ENCODE results near the gene SRGAP3. TPM values are rescaled to one million over a fixed set of nuclear protein-coding genes. Genes with fewer than 3 reads are reported as not detected.

SRGAP3 gene
- total RNA-seq, 1 experiment from 2014 or later: 1.3 TPM

- H4K20me1 ChIP-seq (ENCODE audit: insufficient read depth, low read depth, low read length): no peaks in the 10 kb centered on the region
- H3K4me2 ChIP-seq (ENCODE audit: low read depth, low read length, poor library complexity, severe bottlenecking): no peak overlapping the region
- H3K4me3 ChIP-seq (ENCODE audit: low read length): no peak overlapping the region
- no peaks in the 10 kb centered on the region for H3K27me3 ChIP-seq (ENCODE audit: low read length)
- H3K9me3 ChIP-seq (ENCODE audit: low read length): no peaks in the 10 kb centered on the region
- DNase-seq: no peak
- H3K4me1 ChIP-seq (ENCODE audit: low read length): no peaks in the 10 kb centered on the region
- H3K9ac ChIP-seq (ENCODE audit: low read length): no peak overlapping the region
- H3K27ac ChIP-seq (ENCODE audit: low read length): no peak overlapping the region
- no peak overlapping the region for H2AFZ ChIP-seq (ENCODE audit: low read length)
- H3K36me3 ChIP-seq (ENCODE audit: insufficient read depth, low read length): no peaks in the 10 kb centered on the region
- H3K9me2 ChIP-seq (replicated peaks; ENCODE audit: insufficient read depth, low read length): no peaks in the 10 kb centered on the region
- no peaks in the 10 kb centered on the region for H3K79me2 ChIP-seq (ENCODE audit: low read length)
Measured at GRCh38 chr3:8987226-8987625, 262.2 kb downstream of the SRGAP3 start.

- Histone ChIP-seq H3K9ac (ENCODE audit: low read length) (no peak overlapping the region), H3K4me2 (ENCODE audit: low read depth, low read length, poor library complexity, severe bottlenecking) (no peak overlapping the region), H3K27me3 (ENCODE audit: low read length) (no peaks in the 10 kb centered on the region), H3K9me3 (ENCODE audit: low read length) (no peaks in the 10 kb centered on the region), H3K36me3 (ENCODE audit: insufficient read depth, low read length) (no peaks in the 10 kb centered on the region), H3K27ac (ENCODE audit: low read length) (no peak overlapping the region), H3K4me3 (ENCODE audit: low read length) (no peak overlapping the region), H3K9me2 (replicated peaks; ENCODE audit: insufficient read depth, low read length) (no peaks in the 10 kb centered on the region), H3K4me1 (ENCODE audit: low read length) (no peaks in the 10 kb centered on the region), H3K79me2 (ENCODE audit: low read length) (no peaks in the 10 kb centered on the region), H4K20me1 (ENCODE audit: insufficient read depth, low read depth, low read length) (no peaks in the 10 kb centered on the region), H2AFZ (ENCODE audit: low read length) (no peak overlapping the region)
- no peak for DNase-seq
Measured at GRCh38 chr3:8986741-8987140, 262.7 kb downstream of the SRGAP3 start.

DNA sequence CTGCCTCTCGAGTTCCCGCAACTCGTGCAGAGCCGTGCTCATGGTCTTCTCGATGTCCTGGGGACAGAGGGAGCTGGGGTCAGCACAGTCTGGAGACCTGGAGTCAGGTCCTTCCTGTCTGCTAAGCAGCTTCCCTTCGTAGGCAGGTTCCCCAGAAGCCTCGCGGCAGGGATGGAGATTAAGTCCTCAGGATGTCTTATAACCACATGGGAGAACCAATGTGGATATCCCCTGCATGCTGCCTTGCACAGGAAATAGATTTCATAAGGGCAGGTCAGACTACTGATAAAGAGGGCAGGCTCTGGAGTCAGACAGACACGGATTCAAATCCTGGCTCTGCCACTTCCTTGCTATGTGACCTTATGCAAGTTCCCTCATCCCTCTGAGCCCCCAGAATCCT, 263.6 kb downstream of the SRGAP3 start:
- Histone ChIP-seq H4K20me1 (ENCODE audit: insufficient read depth, low read depth, low read length) (no peaks in the 10 kb centered on the region), H3K4me1 (ENCODE audit: low read length) (no peaks in the 10 kb centered on the region), H3K4me3 (ENCODE audit: low read length) (no peak overlapping the region), H3K79me2 (ENCODE audit: low read length) (no peaks in the 10 kb centered on the region), H3K4me2 (ENCODE audit: low read depth, low read length, poor library complexity, severe bottlenecking) (no peak overlapping the region), H3K27ac (ENCODE audit: low read length) (no peak overlapping the region), H3K9me3 (ENCODE audit: low read length) (no peaks in the 10 kb centered on the region), H3K9me2 (replicated peaks; ENCODE audit: insufficient read depth, low read length) (no peaks in the 10 kb centered on the region), H3K27me3 (ENCODE audit: low read length) (no peaks in the 10 kb centered on the region), H2AFZ (ENCODE audit: low read length) (no peak overlapping the region), H3K9ac (ENCODE audit: low read length) (no peak overlapping the region), H3K36me3 (ENCODE audit: insufficient read depth, low read length) (no peaks in the 10 kb centered on the region)
- no peak for DNase-seq

GRCh38 chr3:8985411-8985831, 264.0 kb downstream of the SRGAP3 start:
- DNase-seq: no peak

GRCh38 chr3:8984526-8984925, 264.9 kb downstream of the SRGAP3 start:
- no peak overlapping the region for H3K9ac ChIP-seq (ENCODE audit: low read length)
- no peaks in the 10 kb centered on the region for H4K20me1 ChIP-seq (ENCODE audit: insufficient read depth, low read depth, low read length)
- H3K9me2 ChIP-seq (replicated peaks; ENCODE audit: insufficient read depth, low read length): no peaks in the 10 kb centered on the region
- no peak overlapping the region for H3K27ac ChIP-seq (ENCODE audit: low read length)
- no peak overlapping the region for H3K4me2 ChIP-seq (ENCODE audit: low read depth, low read length, poor library complexity, severe bottlenecking)
- no peaks in the 10 kb centered on the region for H3K27me3 ChIP-seq (ENCODE audit: low read length)
- H3K36me3 ChIP-seq (ENCODE audit: insufficient read depth, low read length): no peaks in the 10 kb centered on the region
- no peak for DNase-seq
- H3K9me3 ChIP-seq (ENCODE audit: low read length): no peaks in the 10 kb centered on the region
- no peak overlapping the region for H2AFZ ChIP-seq (ENCODE audit: low read length)
- H3K4me3 ChIP-seq (ENCODE audit: low read length): no peak overlapping the region
- H3K4me1 ChIP-seq (ENCODE audit: low read length): no peaks in the 10 kb centered on the region
- no peaks in the 10 kb centered on the region for H3K79me2 ChIP-seq (ENCODE audit: low read length)

More at GRCh38 chr3:8985411-8985831, 264.0 kb downstream of the SRGAP3 start:
- Histone ChIP-seq H4K20me1 (ENCODE audit: insufficient read depth, low read depth, low read length) (no peaks in the 10 kb centered on the region), H3K79me2 (ENCODE audit: low read length) (no peaks in the 10 kb centered on the region), H3K9me2 (replicated peaks; ENCODE audit: insufficient read depth, low read length) (no peaks in the 10 kb centered on the region), H3K27me3 (ENCODE audit: low read length) (no peaks in the 10 kb centered on the region), H3K27ac (ENCODE audit: low read length) (no peak overlapping the region), H3K9me3 (ENCODE audit: low read length) (no peaks in the 10 kb centered on the region), H3K4me2 (ENCODE audit: low read depth, low read length, poor library complexity, severe bottlenecking) (no peak overlapping the region), H2AFZ (ENCODE audit: low read length) (no peak overlapping the region), H3K4me3 (ENCODE audit: low read length) (no peak overlapping the region), H3K36me3 (ENCODE audit: insufficient read depth, low read length) (no peaks in the 10 kb centered on the region), H3K9ac (ENCODE audit: low read length) (no peak overlapping the region), H3K4me1 (ENCODE audit: low read length) (no peaks in the 10 kb centered on the region)

GRCh38 chr3:8984081-8984480, 265.4 kb downstream of the SRGAP3 start:
- no peaks in the 10 kb centered on the region for H3K4me1 ChIP-seq (ENCODE audit: low read length)
- no peak for DNase-seq
- no peak overlapping the region for H3K4me3 ChIP-seq (ENCODE audit: low read length)
- no peaks in the 10 kb centered on the region for H4K20me1 ChIP-seq (ENCODE audit: insufficient read depth, low read depth, low read length)
- H3K9ac ChIP-seq (ENCODE audit: low read length): no peak overlapping the region
- H2AFZ ChIP-seq (ENCODE audit: low read length): no peak overlapping the region
- H3K9me2 ChIP-seq (replicated peaks; ENCODE audit: insufficient read depth, low read length): no peaks in the 10 kb centered on the region
- H3K4me2 ChIP-seq (ENCODE audit: low read depth, low read length, poor library complexity, severe bottlenecking): no peak overlapping the region
- H3K36me3 ChIP-seq (ENCODE audit: insufficient read depth, low read length): no peaks in the 10 kb centered on the region
- H3K9me3 ChIP-seq (ENCODE audit: low read length): no peaks in the 10 kb centered on the region
- no peaks in the 10 kb centered on the region for H3K27me3 ChIP-seq (ENCODE audit: low read length)
- H3K27ac ChIP-seq (ENCODE audit: low read length): no peak overlapping the region
- H3K79me2 ChIP-seq (ENCODE audit: low read length): no peaks in the 10 kb centered on the region

DNA sequence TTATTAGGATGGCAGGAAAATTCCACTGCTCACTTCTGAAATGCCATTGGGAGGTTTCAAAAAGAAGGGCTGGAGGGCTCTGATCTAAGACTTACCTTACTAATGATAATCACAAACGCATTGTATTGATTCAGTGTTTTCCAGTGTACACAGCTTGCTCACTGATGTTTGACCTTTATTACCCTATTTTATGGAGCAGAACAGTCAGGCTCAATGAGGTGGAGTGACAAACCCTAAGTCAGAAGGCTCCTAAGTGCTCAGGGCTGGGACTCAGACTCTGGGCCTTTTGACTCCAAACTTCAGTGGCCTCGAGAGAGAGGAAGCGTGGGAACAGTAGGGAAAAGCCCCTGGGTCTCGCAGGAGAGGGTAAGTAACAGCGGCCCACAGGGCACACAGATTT, 265.9 kb downstream of the SRGAP3 start:
- no peak overlapping the region for H3K9ac ChIP-seq (ENCODE audit: low read length)
- H3K4me2 ChIP-seq (ENCODE audit: low read depth, low read length, poor library complexity, severe bottlenecking): no peak overlapping the region
- H3K9me3 ChIP-seq (ENCODE audit: low read length): no peaks in the 10 kb centered on the region
- H3K79me2 ChIP-seq (ENCODE audit: low read length): no peaks in the 10 kb centered on the region
- H2AFZ ChIP-seq (ENCODE audit: low read length): no peak overlapping the region
- no peaks in the 10 kb centered on the region for H4K20me1 ChIP-seq (ENCODE audit: insufficient read depth, low read depth, low read length)
- no peak overlapping the region for H3K4me3 ChIP-seq (ENCODE audit: low read length)
- DNase-seq: no peak
- no peaks in the 10 kb centered on the region for H3K9me2 ChIP-seq (replicated peaks; ENCODE audit: insufficient read depth, low read length)
- H3K4me1 ChIP-seq (ENCODE audit: low read length): no peaks in the 10 kb centered on the region
- H3K36me3 ChIP-seq (ENCODE audit: insufficient read depth, low read length): no peaks in the 10 kb centered on the region
- H3K27ac ChIP-seq (ENCODE audit: low read length): no peak overlapping the region
- no peaks in the 10 kb centered on the region for H3K27me3 ChIP-seq (ENCODE audit: low read length)

DNA sequence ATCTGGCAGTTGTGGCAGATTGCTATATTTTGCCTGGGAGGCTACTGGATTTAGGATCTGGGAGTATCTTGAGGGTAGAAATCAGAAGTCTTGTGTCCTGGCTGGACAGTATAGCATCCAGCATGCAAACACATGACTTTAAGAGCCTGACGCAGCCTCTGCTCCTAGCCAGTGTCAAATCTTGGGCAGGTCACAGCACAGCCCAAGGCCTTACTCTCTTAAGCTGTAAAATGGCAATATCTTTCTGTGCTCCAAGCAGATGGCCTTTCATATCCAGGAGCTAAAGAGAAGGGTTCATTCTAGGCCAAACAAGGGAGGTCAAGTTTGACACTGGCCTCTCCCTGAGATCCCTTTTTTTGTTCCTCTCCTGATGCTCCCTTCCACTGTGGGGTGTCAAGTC, 266.4 kb downstream of the SRGAP3 start:
- Histone ChIP-seq H3K27me3 (ENCODE audit: low read length) (no peaks in the 10 kb centered on the region), H3K27ac (ENCODE audit: low read length) (no peak overlapping the region), H3K4me2 (ENCODE audit: low read depth, low read length, poor library complexity, severe bottlenecking) (no peak overlapping the region), H4K20me1 (ENCODE audit: insufficient read depth, low read depth, low read length) (no peaks in the 10 kb centered on the region), H3K4me1 (ENCODE audit: low read length) (no peaks in the 10 kb centered on the region), H3K36me3 (ENCODE audit: insufficient read depth, low read length) (no peaks in the 10 kb centered on the region), H3K9me2 (replicated peaks; ENCODE audit: insufficient read depth, low read length) (no peaks in the 10 kb centered on the region), H3K79me2 (ENCODE audit: low read length) (no peaks in the 10 kb centered on the region), H3K9me3 (ENCODE audit: low read length) (no peaks in the 10 kb centered on the region), H3K9ac (ENCODE audit: low read length) (no peak overlapping the region), H3K4me3 (ENCODE audit: low read length) (no peak overlapping the region), H2AFZ (ENCODE audit: low read length) (no peak overlapping the region)
- DNase-seq: no peak

DNA sequence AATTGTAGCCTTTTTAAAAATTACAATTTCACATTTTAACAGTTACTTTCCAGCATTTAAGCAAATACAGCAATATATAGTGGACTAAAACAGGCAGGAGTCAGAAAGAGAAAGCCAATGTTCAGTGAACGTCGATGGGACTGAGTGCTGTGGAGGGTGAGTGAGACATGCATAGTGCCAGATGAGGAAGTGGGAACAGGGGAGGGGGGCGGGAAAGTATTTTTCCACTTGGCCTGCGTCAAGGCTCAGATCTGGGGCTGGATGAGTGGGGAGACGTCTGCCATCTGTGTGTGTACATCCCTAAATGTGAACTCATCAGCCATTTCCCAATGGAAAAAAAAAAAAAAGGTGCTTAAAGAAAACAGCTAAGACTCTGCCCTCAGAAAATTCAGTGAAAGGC, 266.9 kb downstream of the SRGAP3 start:
- H3K79me2 ChIP-seq (ENCODE audit: low read length): no peaks in the 10 kb centered on the region
- no peaks in the 10 kb centered on the region for H3K9me2 ChIP-seq (replicated peaks; ENCODE audit: insufficient read depth, low read length)
- no peaks in the 10 kb centered on the region for H3K9me3 ChIP-seq (ENCODE audit: low read length)
- no peak for DNase-seq
- no peak overlapping the region for H3K9ac ChIP-seq (ENCODE audit: low read length)
- H4K20me1 ChIP-seq (ENCODE audit: insufficient read depth, low read depth, low read length): no peaks in the 10 kb centered on the region
- no peaks in the 10 kb centered on the region for H3K27me3 ChIP-seq (ENCODE audit: low read length)
- H3K36me3 ChIP-seq (ENCODE audit: insufficient read depth, low read length): no peaks in the 10 kb centered on the region
- no peaks in the 10 kb centered on the region for H3K4me1 ChIP-seq (ENCODE audit: low read length)
- no peak overlapping the region for H3K4me2 ChIP-seq (ENCODE audit: low read depth, low read length, poor library complexity, severe bottlenecking)
- H3K27ac ChIP-seq (ENCODE audit: low read length): no peak overlapping the region
- no peak overlapping the region for H2AFZ ChIP-seq (ENCODE audit: low read length)
- no peak overlapping the region for H3K4me3 ChIP-seq (ENCODE audit: low read length)

Measured in Karpas-422 (cell line).